Measurements from ENCODE around the gene FEN1.

- TF ChIP-seq EZH2 (IDR thresholded peaks at IDR 0.05; ENCODE audit: borderline replicate concordance) (no peak), CTCF (IDR thresholded peaks at IDR 0.05; ENCODE audit: poor library complexity) (no peak)
These were observed 26.3 kb upstream of the FEN1 start for GRCh38 chr11:61766353-61766841.
